Coronary artery (tissue), 2 donors: ENCODE data around the gene DOCK1.
"Not testable (repeated sequence)": the region's sequence is repeated elsewhere in the genome, so short reads cannot be mapped to it uniquely, and the experiment has no call there.

Source experiments
- DNase-seq: peaks from one replicate; pipeline ENCODE4 v3.0.0-alpha.2; 2017; ENCODE audit warnings: low spot score
- H3K27ac ChIP-seq, 2 donors: fragments of 200-600 bp; sonication (generic); one replicate each; pipeline ENCODE4 v1.5.1; 2016 to 2019
- H3K4me3 ChIP-seq: fragments of 200-600 bp; sonication (generic); 2 replicates; pipeline ENCODE4 v1.5.1; 2016; ENCODE audit warnings: mild to moderate bottlenecking, moderate library complexity
- TF ChIP-seq, protein P1 (sequence below): fragments of 200-600 bp; sonication (generic); IDR thresholded peaks from one replicate; pipeline ENCODE4 v1.5.1; 2019; ENCODE audit warnings: antibody characterized with exemption

Gene DOCK1

DNA sequence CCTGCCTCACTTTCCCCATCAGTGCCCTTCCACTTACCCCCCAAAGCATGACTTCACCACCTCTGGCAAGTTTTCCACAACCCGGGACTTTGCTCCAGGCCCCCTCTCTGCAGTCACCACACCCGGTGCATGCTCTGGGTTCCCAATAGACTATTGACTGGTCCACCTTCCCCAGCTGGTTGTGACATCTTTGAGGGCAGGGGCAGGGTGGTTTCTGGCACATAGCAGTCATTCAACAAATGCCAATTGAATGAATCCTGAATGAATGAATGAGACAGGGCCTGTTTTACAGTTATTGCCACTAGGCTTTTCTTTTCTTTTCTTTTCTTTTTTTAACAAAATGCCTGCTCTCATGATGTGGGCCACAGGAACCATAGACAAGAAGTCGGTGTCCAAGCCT, 28.8 kb upstream of the DOCK1 start:
- Histone ChIP-seq H3K4me3 (no peak overlapping the region), H3K27ac (no peak overlapping the region)
- DNase-seq: no peak
- TF ChIP-seq, protein P1, sequence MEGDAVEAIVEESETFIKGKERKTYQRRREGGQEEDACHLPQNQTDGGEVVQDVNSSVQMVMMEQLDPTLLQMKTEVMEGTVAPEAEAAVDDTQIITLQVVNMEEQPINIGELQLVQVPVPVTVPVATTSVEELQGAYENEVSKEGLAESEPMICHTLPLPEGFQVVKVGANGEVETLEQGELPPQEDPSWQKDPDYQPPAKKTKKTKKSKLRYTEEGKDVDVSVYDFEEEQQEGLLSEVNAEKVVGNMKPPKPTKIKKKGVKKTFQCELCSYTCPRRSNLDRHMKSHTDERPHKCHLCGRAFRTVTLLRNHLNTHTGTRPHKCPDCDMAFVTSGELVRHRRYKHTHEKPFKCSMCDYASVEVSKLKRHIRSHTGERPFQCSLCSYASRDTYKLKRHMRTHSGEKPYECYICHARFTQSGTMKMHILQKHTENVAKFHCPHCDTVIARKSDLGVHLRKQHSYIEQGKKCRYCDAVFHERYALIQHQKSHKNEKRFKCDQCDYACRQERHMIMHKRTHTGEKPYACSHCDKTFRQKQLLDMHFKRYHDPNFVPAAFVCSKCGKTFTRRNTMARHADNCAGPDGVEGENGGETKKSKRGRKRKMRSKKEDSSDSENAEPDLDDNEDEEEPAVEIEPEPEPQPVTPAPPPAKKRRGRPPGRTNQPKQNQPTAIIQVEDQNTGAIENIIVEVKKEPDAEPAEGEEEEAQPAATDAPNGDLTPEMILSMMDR: no peak

GRCh38 chr10:126877390-126877789, 27.8 kb upstream of the DOCK1 start:
- H3K27ac ChIP-seq: no peak overlapping the region
- no peak for DNase-seq
- no peak overlapping the region for H3K4me3 ChIP-seq
- TF ChIP-seq, protein P1: no peak

GRCh38 chr10:126878594-126878993, 26.6 kb upstream of the DOCK1 start:
- Histone ChIP-seq H3K4me3 (no peak overlapping the region), H3K27ac (no peak overlapping the region)
- DNase-seq: no peak
- TF ChIP-seq, protein P1: no peak

DNA sequence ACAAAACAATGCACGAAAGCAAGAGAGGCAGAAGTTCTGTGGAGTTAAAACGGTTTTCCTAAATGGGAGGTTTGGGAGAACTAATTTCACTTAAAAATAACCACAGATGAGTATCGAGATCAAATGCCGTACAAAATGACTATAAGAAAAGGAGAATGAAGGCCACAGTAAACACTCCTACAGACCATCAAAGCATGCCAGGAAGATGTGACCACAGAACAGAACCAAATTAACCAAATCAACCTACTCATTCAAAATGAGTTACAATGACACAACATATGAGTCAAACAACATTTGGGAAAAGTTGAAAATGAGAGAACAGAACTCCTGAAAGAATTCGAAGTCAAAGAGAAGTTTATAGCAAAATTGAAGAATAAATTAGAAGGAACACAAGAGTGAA, 24.3 kb upstream of the DOCK1 start:
- H3K27ac ChIP-seq: no peak overlapping the region
- TF ChIP-seq, protein P1: no peak

GRCh38 chr10:126882055-126882454, 23.2 kb upstream of the DOCK1 start:
- H3K4me3 ChIP-seq, DNase-seq, H3K27ac ChIP-seq: not testable (repeated sequence)

More for the DNA sequence above, 24.3 kb upstream of the DOCK1 start:
- no peak overlapping the region for H3K4me3 ChIP-seq
- no peak for DNase-seq

DNA sequence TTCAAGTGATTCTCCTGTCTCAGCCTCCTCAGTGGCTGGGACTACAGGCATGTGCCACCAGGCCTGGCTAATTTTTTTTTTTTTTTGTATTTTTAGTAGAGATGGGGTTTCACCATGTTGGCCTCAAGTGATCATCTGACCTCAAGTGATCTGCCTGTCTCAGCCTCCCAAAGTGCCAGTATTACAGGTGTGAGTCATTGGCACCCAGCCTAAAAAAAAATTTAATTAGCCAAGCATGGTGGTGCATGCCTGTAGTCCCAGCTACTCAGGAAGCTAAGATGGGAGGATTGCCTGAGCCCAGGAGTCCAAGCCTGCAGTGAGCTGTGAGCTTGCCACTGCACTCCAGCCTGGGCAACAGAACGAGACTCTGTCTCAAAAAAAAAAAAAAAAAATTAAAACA, 16.8 kb upstream of the DOCK1 start:
- not testable (repeated sequence) for DNase-seq, H3K27ac ChIP-seq, H3K4me3 ChIP-seq

GRCh38 chr10:126889421-126889820, 15.8 kb upstream of the DOCK1 start:
- no peak overlapping the region for H3K4me3 ChIP-seq
- H3K27ac ChIP-seq: no peak overlapping the region
- no peak for DNase-seq
- TF ChIP-seq, protein P1: no peak

DNA sequence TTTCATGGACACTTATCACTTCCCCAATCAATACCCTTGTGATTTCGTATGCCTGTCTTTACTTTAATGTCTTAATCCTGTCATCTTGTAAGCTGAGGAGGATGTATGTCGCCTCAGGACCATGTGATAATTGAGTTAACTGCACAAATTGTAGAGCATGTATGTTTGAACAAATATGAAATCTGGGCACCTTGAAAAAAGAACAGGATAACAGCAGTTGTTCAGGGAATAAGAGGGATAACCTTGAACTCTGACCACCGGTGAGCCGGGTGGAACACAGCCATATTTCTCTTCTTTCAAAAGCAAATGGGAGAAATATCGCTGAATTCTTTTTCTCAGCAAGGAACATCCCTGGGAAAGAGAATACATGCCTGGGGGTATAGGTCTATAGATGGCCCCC, 14.4 kb upstream of the DOCK1 start:
- H3K27ac ChIP-seq, H3K4me3 ChIP-seq, DNase-seq: not testable (repeated sequence)
